ENCODE data around the gene ARL17A.
"Not testable (repeated sequence)": the region's sequence is repeated elsewhere in the genome, so short reads cannot be mapped to it uniquely, and the experiment has no call there.

Gene ARL17A

DNA sequence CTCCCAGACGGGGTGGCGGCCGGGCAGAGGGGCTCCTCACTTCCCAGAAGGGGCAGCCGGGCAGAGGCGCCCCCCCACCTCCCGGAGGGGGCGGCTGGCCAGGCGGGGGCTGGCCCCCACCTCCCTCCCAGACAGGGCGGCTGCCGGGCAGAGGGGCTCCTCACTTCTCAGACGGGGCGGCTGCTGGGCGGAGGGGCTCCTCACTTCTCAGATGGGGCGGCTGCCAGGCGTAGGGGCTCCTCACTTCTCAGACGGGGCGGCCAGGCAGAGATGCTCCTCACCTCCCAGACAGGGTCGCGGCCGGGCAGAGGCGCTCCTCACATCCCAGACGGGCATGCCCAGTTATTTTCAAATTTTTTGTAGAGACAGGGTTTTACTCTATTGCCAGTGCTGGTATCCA, 44.8 kb downstream of the ARL17A start:
- DNase-seq, result not testable (repeated sequence)

DNA sequence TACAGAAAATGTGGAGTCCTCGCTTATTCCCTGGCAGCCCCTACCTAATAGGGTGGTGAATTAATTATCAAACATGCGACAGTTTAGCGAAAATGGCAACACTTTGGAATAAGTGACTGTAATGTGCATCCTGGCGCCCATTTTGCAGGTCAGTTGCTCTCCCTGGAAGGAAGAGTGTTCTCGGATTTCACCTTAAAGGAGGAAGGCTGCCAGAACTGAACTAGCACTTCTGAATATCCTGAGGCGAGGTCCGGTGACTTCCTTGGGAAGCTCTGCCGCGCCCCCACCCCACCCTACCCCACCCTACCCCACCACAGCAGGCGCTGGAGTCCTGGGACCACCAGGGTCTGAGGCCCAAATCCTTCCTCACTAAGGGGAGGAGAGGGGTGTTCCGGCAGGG, 67.3 kb downstream of the ARL17A start, which contains the start of gene LRRC37A2:
Gene LRRC37A2, plus strand, starts transcription at position 301 of the 400 bp plus-strand sequence. CDS start 245 bp downstream, outside the sequence.
- not testable (repeated sequence) for DNase-seq

DNA sequence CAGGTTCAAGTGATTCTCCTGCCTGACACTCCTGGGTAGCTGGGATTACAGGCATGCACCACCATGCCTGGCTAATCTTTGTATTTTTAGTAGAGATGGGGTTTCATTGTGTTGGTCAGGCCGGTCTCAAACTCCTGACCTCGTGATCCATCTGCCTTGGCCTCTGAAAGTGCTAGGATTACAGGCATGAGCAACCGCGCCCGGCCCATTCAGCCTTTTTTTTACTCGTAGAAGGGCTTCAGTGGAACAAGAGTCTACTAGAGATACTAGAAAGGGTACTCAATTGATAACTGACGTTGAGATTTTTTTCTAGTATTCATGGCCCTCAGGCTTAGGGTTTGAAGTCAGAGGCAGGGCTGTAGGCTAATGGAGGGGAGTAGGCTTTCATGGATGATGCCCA, 73.6 kb downstream of the ARL17A start:
- not testable (repeated sequence) for DNase-seq

DNA sequence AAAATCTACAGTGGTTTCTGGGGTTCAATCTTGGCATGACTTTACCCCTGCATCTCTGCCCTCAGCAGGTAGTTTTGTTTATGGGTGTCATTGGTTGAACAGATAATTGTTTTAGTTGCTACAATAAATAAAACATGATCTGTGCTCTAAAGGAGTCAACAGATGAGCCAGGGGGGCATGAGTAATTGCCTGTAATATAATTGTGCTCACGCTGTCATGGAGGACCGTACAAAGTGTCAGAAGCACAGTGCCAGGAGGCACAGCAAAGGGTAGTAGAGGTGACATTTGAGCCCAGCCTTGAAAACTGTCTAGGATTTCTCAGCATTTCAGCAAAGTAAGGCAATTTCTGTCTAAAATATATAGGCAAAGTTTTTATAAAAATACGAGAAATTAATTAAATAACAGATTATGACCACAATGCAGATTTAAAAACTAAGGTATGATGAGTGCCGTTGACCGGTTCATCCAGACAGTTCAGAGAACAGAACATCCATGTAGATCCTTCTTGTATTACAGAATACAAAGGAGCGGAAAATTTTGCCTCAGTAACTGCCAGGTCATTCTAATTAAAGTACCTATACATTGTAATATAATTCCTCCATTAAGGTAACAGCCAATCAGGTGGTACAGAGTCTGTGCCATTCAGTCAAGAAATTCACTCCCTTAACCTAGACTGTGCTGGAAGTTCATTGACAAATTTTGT, 79.9 kb downstream of the ARL17A start:
- not testable (repeated sequence) for DNase-seq

DNA sequence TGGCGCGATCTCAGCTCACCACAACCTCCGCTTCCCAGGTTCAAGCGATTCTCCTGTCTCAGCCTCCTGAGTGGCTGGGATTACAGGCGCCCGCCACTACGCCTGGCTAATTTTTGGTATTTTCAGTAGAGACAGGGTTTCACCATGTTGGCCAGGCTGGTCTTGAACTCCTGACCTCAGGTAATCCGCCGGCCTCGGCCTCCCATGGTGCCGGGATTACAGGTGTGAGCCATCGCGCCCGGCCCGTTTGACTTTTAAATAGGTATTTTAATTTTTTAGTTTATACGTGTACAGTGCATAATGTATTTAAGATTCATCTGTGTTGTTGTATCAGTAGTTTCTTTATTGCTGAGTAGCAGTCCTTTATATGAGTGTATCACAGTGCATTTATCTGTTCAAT, 87.5 kb downstream of the ARL17A start:
- not testable (repeated sequence) for DNase-seq

DNA sequence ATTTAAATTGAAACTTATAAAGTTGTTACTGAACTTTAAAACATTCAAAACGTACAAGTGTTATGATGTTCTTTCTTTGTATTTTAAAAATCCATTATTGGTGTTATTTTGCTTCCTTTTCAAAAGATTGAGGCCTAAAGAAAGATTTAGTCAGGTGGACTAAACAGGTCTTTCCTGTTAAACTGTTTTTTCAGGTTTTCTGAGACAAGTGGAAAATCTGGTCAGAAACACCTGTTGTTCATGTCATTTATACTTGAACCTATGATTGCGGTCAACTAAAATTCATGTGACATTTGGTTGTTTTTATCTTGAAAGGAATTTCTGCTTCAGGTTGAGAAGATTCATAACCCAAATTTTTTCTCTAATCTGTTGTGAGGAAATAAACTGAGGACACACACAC, 98.2 kb downstream of the ARL17A start:
- DNase-seq, result not testable (repeated sequence)

DNA sequence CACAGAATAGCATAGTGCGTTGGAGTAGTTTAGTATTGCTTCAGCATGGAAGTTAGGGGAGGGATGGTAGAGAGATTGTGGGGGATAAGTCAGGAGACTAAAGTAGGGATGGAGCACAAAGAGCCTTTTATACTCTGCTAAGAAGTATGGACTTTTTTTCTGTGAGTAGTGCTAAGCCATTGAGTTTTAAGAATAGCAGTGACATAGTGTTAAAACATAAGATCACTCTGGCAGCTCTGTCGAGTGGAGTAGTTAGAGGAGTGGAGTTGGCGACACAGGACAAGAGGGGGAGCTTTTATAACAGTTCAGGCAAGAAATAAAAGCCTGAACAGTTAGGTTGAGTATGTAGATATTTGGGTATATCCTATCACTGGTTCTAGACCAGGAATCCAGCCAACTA, 100.7 kb downstream of the ARL17A start:
- DNase-seq, result not testable (repeated sequence)

DNA sequence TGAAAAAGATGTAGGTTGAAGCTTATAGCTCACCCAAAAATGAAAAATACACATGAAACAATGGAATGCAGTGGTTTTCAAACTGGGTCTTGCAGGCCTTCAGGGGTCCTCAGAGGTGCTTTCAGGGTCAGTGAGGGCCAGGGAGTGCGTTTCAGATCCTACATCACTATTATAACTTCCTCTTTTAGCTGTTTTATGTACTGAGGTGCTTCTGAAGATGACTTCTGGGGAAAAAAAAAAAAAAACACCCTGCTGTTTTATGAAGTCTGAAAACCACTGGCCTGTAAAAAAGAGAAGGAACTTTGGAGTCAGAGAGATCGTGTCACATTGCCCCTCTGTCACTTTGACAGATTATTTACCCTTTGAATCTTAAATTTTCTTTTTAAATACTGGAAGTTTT, 103.9 kb downstream of the ARL17A start:
- not testable (repeated sequence) for DNase-seq

DNA sequence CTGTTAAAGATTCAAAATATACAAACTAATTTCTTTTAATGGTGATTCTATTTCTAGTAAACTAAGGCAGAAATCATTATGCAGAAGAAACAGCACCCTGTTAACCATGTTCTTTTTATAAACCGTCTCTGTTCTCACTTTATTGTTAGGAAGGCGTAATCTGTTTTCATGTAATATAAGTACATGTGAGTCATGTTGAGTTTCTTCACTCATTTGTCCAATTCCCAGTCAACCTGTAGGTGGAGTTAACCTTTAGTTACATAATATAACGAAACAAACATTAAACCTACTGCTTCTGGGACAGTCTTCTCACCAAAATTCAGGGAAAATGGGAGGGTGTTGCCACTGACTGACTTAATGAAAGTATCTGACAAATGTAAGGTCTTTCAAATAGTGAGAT, 105.0 kb downstream of the ARL17A start:
- DNase-seq, result not testable (repeated sequence)

DNA sequence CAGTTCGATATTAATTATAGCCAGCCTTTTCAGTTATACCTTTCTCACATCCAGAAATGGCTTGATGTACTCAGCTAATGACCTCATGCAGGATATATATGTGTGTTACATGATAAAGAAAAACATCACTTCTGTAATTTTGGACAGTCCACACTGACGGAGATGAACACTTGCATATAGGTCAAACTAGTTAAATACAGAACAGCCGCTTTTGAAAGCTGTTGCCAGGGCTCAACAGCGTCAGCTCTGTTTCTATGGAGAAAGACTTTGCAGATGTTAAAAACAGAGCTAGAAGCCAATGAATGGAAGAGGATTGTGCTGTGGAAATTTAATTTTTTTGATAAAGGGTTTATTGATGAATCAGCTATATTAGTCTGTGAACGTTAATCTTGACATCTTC, 111.9 kb downstream of the ARL17A start:
- not testable (repeated sequence) for DNase-seq

Measured in NCI-H1105 (cell line).